Gastrocnemius medialis (tissue), 4 donors: ENCODE measurements around the gene ZRANB3. TPM values are rescaled to one million over a fixed set of nuclear protein-coding genes. Genes with fewer than 3 reads are reported as not detected.

Experiments
- ATAC-seq, 2 donors: fragments of 150-250 bp; one replicate each; pipeline ENCODE4 v1.9.1; 2016
- DNase-seq, 2 donors: peaks; one replicate each; pipeline ENCODE4 v3.0.0-alpha.2; 2019
- H3K27ac ChIP-seq, 4 donors: fragments of 200-600 bp; sonication (generic); 1 replicate in 1 of 4; 2 replicates in 3 of 4; pipeline ENCODE4 v1.5.1; 2016 to 2018; ENCODE audit warnings: mild to moderate bottlenecking in 2 of 4, moderate library complexity in 1 of 4
- H3K27me3 ChIP-seq, 3 donors: fragments of 200-600 bp; sonication (generic) in 2 of 3; 1 replicate in 1 of 3; 2 replicates in 2 of 3; pipeline versions ENCODE4 v1.5.1 to v1.6.0; 2016 to 2019; ENCODE audit warnings: mild to moderate bottlenecking in 1 of 3, moderate library complexity in 1 of 3
- H3K36me3 ChIP-seq, 2 donors: fragments of 200-600 bp; sonication (generic) in 1 of 2; one replicate each; pipeline ENCODE4 v1.5.1; 2017 to 2018
- H3K4me1 ChIP-seq, 2 donors: fragments of 200-600 bp; sonication (generic) in 1 of 2; one replicate each; pipeline ENCODE4 v1.5.1; 2016 to 2017; ENCODE audit warnings: mild to moderate bottlenecking in 2 of 2
- H3K4me3 ChIP-seq, 4 donors: fragments of 200-600 bp; sonication (generic) in 3 of 4; 1 replicate in 1 of 4; 2 replicates in 3 of 4; pipeline ENCODE4 v1.5.1; 2016 to 2019; ENCODE audit warnings: mild to moderate bottlenecking in 2 of 4
- H3K9me3 ChIP-seq, 3 donors: fragments of 200-600 bp; sonication (generic) in 2 of 3; 1 replicate in 1 of 3; 2 replicates in 2 of 3; pipeline ENCODE4 v1.5.1; 2016 to 2019
- POLR2A ChIP-seq, 2 donors: fragments of 450-650 bp; IDR thresholded peaks; one replicate each; pipeline ENCODE4 v1.6.1; 2017; ENCODE audit warnings: antibody characterized with exemption in 2 of 2, mild to moderate bottlenecking in 2 of 2, moderate library complexity in 2 of 2
- in situ Hi-C, 4 donors: fragments of 200-750 bp; cut with MboI; loops; one replicate each; pipeline versions ENCODE4 v1.15.0 to v1.8.0; 2017; ENCODE audit warnings: low sequenced_read_pairs in 4 of 4
- intact Hi-C: fragments of 100-400 bp; cut with DNase I; formaldehyde crosslinking; loops from one replicate; pipeline ENCODE4 v1.15.1; 2023; ENCODE audit warnings: low total_unique reads
- total RNA-seq, 4 donors: library from RNA; depleted of rRNA; stranded (reverse); fragments of >200 nt; gene quantifications; one replicate each; pipeline versions ENCODE4 v1.1.0 to v1.2.3, GENCODE V29; 2016
- TF ChIP-seq, protein P1 (sequence below), 5 experiments: fragments of 450-650 bp in 3 of 5; fragments of 200-600 bp in 2 of 5; sonication (generic) in 2 of 5; IDR thresholded peaks in 4 of 5; conservative IDR thresholded peaks in 1 of 5; 1 replicate in 4 of 5; 2 replicates in 1 of 5; pipeline ENCODE4 v1.5.1; 2016 to 2019; ENCODE audit warnings: antibody characterized with exemption in 5 of 5, mild to moderate bottlenecking in 3 of 5, moderate library complexity in 3 of 5

The ZRANB3 gene
- total RNA-seq, 4 donors from 2014 or later = 1.9 to 4.8 (median 2.9) TPM

DNA sequence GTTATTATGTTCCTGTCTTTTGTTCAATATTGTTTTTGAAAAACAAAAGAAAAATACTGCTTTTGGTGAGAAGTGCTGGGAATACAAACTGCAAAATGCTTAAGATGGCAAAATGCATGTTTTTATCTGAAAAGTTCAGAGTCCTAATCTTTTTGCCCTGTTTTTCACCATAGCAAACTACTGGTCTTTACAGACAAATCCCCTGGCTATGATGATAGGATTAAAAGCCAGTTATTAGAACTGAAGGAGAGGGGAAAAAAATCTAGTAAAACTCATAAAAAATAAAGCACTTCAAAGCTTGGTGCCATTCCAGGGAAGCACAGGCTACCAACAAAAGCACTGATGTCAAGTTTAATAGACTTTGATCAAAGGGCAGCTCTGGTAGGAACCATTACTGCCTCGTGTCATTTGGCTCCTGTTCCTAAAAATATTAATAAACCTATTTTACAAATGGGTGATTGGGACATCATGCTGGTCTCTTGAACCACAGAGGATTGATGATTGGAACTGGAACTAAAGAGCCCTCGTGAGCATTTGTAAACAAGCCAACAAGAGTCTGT lies 284.2 kb downstream of the ZRANB3 start:
- Histone ChIP-seq H3K36me3 (no peaks in the 10 kb centered on the region), H3K27me3 (no peaks in the 10 kb centered on the region), H3K9me3 (no peaks in the 10 kb centered on the region), H3K27ac (no peak overlapping the region), H3K4me3 (no peak overlapping the region), H3K4me1 (no peaks in the 10 kb centered on the region)
- intact Hi-C loops (no loop called here), in situ Hi-C loops (no loop called here)
- no peak for TF ChIP-seq POLR2A (IDR thresholded peaks at IDR 0.05)
- TF ChIP-seq, protein P1, sequence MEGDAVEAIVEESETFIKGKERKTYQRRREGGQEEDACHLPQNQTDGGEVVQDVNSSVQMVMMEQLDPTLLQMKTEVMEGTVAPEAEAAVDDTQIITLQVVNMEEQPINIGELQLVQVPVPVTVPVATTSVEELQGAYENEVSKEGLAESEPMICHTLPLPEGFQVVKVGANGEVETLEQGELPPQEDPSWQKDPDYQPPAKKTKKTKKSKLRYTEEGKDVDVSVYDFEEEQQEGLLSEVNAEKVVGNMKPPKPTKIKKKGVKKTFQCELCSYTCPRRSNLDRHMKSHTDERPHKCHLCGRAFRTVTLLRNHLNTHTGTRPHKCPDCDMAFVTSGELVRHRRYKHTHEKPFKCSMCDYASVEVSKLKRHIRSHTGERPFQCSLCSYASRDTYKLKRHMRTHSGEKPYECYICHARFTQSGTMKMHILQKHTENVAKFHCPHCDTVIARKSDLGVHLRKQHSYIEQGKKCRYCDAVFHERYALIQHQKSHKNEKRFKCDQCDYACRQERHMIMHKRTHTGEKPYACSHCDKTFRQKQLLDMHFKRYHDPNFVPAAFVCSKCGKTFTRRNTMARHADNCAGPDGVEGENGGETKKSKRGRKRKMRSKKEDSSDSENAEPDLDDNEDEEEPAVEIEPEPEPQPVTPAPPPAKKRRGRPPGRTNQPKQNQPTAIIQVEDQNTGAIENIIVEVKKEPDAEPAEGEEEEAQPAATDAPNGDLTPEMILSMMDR (IDR thresholded peaks at IDR 0.05 in 4 of 5, conservative IDR thresholded peaks at IDR 0.05 in 1 of 5) = no peak
- DNase-seq (no peak), ATAC-seq (no peak)

DNA sequence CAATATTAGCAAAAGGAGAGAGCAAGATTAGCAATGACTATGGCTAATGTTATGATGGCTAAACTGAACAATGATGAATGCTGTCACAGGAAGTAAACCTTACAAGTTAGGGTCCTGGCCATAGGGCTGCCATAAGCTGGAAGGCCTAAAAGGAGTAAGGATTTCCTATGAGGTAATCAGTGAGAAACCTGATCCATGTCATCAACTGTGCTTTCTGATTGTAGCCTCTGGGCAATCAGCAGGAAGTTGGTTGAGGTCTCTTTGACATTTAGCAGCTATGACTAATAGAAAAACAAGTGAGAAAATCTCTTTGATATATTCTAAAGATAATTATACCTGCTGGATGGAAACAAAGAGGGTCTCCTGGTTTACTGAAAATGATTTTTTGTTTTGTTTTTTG lies 285.9 kb downstream of the ZRANB3 start:
- Histone ChIP-seq H3K4me1 (no peaks in the 10 kb centered on the region), H3K36me3 (no peaks in the 10 kb centered on the region), H3K9me3 (no peaks in the 10 kb centered on the region), H3K27ac (no peak overlapping the region), H3K4me3 (no peak overlapping the region), H3K27me3 (no peaks in the 10 kb centered on the region)
- in situ Hi-C loops = no loop called here
- ATAC-seq (no peak), DNase-seq (no peak)
- intact Hi-C loops = no loop called here
- no peak for TF ChIP-seq POLR2A (IDR thresholded peaks at IDR 0.05)
- TF ChIP-seq, protein P1 (IDR thresholded peaks at IDR 0.05 in 4 of 5, conservative IDR thresholded peaks at IDR 0.05 in 1 of 5) = no peak

DNA sequence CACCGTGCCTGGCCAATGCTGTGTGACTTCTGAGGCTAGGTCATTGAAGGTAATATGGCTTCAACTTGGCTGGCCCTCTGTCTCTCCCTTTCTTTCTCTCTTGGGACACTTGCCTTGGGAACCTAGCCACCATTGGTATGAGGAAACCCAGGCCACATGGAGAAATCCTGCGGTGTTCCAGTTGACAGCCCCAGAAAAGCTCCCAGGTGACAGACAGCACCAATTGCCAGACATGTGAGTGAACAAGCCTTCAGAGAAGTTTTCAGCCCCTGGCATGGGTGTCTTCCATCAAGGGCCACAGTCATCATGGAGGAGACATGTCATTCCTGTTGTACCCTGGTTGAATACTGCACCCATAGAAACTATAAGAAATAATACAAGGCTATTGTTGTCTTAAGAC lies 292.4 kb downstream of the ZRANB3 start:
- Histone ChIP-seq H3K27ac (no peak overlapping the region), H3K4me1 (no peaks in the 10 kb centered on the region), H3K36me3 (no peaks in the 10 kb centered on the region), H3K27me3 (no peaks in the 10 kb centered on the region), H3K4me3 (no peak overlapping the region), H3K9me3 (no peaks in the 10 kb centered on the region)
- intact Hi-C loops = no loop called here
- ATAC-seq (peak in 1 of 2 donors; percentile 33), DNase-seq (no peak)
- no peak for TF ChIP-seq POLR2A (IDR thresholded peaks at IDR 0.05)
- TF ChIP-seq, protein P1 (IDR thresholded peaks at IDR 0.05 in 4 of 5, conservative IDR thresholded peaks at IDR 0.05 in 1 of 5) = no peak
- in situ Hi-C loops = no loop called here

DNA sequence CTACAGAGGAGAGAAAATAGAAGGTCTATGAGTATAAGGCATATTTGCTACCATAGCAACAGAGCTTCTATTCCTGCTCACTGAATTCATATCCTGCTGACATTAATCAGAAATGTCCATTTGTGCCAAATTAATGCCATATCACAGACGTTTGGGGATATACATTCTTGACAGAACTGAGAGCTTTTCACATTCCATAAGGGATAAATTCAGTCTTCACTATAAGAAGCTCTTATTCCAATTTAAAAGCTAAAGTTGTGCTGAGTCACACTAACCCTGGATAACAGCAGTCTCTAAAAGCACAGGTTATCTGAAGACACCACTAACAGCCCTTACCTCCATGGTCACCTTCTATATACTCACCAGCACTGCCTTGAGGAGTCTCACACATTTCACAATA lies 300.9 kb downstream of the ZRANB3 start:
- no peak overlapping the region for H3K27ac ChIP-seq
- no peak for ATAC-seq
- no peaks in the 10 kb centered on the region for H3K27me3 ChIP-seq
- no peaks in the 10 kb centered on the region for H3K4me1 ChIP-seq
- no peaks in the 10 kb centered on the region for H3K36me3 ChIP-seq
- DNase-seq = no peak
- no peaks in the 10 kb centered on the region for H3K9me3 ChIP-seq
- H3K4me3 ChIP-seq = no peak overlapping the region
- TF ChIP-seq, protein P1 (IDR thresholded peaks at IDR 0.05 in 4 of 5, conservative IDR thresholded peaks at IDR 0.05 in 1 of 5) = no peak
- no peak for TF ChIP-seq POLR2A (IDR thresholded peaks at IDR 0.05)
- in situ Hi-C loops (no loop called here), intact Hi-C loops (no loop called here)

DNA sequence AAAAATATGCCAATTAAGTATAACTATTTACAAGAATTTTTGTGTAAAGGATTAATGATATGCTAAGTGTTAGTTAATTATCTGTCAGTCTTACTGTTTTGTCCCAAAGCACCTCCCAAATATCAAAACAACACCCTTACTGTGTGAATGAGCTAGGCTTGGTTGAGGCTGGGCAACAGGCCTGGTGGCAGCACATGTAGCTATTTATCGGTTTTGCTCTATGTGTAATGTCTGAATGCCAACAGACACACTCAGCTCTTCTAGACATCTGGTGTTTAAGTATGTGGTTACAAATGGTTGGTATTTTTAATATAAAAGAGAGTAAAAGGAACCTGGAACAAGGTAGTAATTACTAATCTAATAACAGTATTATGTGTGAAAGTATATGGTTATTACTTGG lies 303.6 kb downstream of the ZRANB3 start:
- Histone ChIP-seq H3K27ac (no peak overlapping the region), H3K36me3 (no peaks in the 10 kb centered on the region), H3K4me1 (no peaks in the 10 kb centered on the region), H3K9me3 (no peaks in the 10 kb centered on the region), H3K27me3 (no peaks in the 10 kb centered on the region), H3K4me3 (no peak overlapping the region)
- intact Hi-C loops (no loop called here), in situ Hi-C loops (no loop called here)
- no peak for TF ChIP-seq POLR2A (IDR thresholded peaks at IDR 0.05)
- TF ChIP-seq, protein P1 (IDR thresholded peaks at IDR 0.05 in 4 of 5, conservative IDR thresholded peaks at IDR 0.05 in 1 of 5) = no peak
- no peak for DNase-seq
- ATAC-seq = no peak
